Mesenchymal stem cell (in vitro differentiated cells and primary cell): ENCODE data around the gene ADPRHL1.

Experiments
- DNase-seq: peaks from one replicate; pipeline ENCODE4 v3.0.0-alpha.2; 2013
- H2AFZ ChIP-seq: one replicate; pipeline ENCODE4 v1.6.1; 2013; ENCODE audit warnings: low read depth, mild to moderate bottlenecking, control low read depth, inconsistent platforms, low read length, moderate library complexity
- H2AK5ac ChIP-seq: 2 replicates; pipeline ENCODE4 v1.6.1; 2013; ENCODE audit warnings: low read length, moderate library complexity, mild to moderate bottlenecking, inconsistent platforms; ENCODE audit not compliant: severe bottlenecking
- H2BK120ac ChIP-seq: one replicate; pipeline ENCODE4 v1.6.1; 2013; ENCODE audit warnings: low read depth, mild to moderate bottlenecking, inconsistent platforms, low read length, moderate library complexity
- H2BK12ac ChIP-seq, 2 experiments: one replicate each; pipeline ENCODE4 v1.6.1; 2013; ENCODE audit warnings: inconsistent platforms in 2 of 2, low read length in 2 of 2, mild to moderate bottlenecking in 2 of 2, moderate library complexity in 2 of 2, control low read depth in 1 of 2
- H2BK15ac ChIP-seq: one replicate; pipeline ENCODE4 v1.6.1; 2013; ENCODE audit warnings: mild to moderate bottlenecking, low read depth, inconsistent platforms; ENCODE audit not compliant: poor library complexity, severe bottlenecking
- H2BK5ac ChIP-seq: 2 replicates; pipeline ENCODE4 v1.6.1; 2013; ENCODE audit warnings: low read depth, mild to moderate bottlenecking, low read length, control low read depth, inconsistent platforms; ENCODE audit not compliant: poor library complexity, severe bottlenecking
- H3K14ac ChIP-seq, 2 experiments: one replicate each; pipeline ENCODE4 v1.6.1; 2013; ENCODE audit warnings: inconsistent platforms in 2 of 2, low read length in 2 of 2, control low read depth in 1 of 2, mild to moderate bottlenecking in 1 of 2, moderate library complexity in 1 of 2
- H3K18ac ChIP-seq, 2 experiments: one replicate each; pipeline ENCODE4 v1.6.1; 2013; ENCODE audit warnings: inconsistent platforms in 2 of 2, low read length in 2 of 2, control low read depth in 1 of 2, low read depth in 1 of 2, mild to moderate bottlenecking in 1 of 2
- H3K23ac ChIP-seq, 2 experiments: one replicate each; pipeline ENCODE4 v1.6.1; 2013; ENCODE audit warnings: inconsistent platforms in 2 of 2, low read length in 2 of 2, mild to moderate bottlenecking in 2 of 2, moderate library complexity in 2 of 2, control low read depth in 1 of 2
- H3K27ac ChIP-seq: 2 replicates; pipeline ENCODE4 v1.5.1; 2013; ENCODE audit warnings: mild to moderate bottlenecking, moderate library complexity, low read length, control low read depth, inconsistent platforms; ENCODE audit not compliant: poor library complexity, severe bottlenecking
- H3K27me3 ChIP-seq, 2 experiments: 2 replicates each; pipeline versions ENCODE4 v1.6.1 to v1.7.0; 2013; ENCODE audit warnings: low read length in 2 of 2, mild to moderate bottlenecking in 2 of 2, moderate library complexity in 2 of 2, control low read depth in 1 of 2, inconsistent platforms in 1 of 2; ENCODE audit not compliant: control insufficient read depth in 1 of 2, insufficient read depth in 1 of 2
- H3K36me3 ChIP-seq, 2 experiments: 2 replicates each; pipeline versions ENCODE4 v1.6.1 to v1.7.0; 2013; ENCODE audit warnings: low read length in 2 of 2, control low read depth in 1 of 2, inconsistent platforms in 1 of 2, low read depth in 1 of 2, mild to moderate bottlenecking in 1 of 2; ENCODE audit not compliant: insufficient read depth in 2 of 2, control insufficient read depth in 1 of 2
- H3K4ac ChIP-seq, 2 experiments: one replicate each; pipeline ENCODE4 v1.6.1; 2013; ENCODE audit warnings: inconsistent platforms in 2 of 2, low read length in 2 of 2, mild to moderate bottlenecking in 2 of 2, moderate library complexity in 2 of 2, control low read depth in 1 of 2, low read depth in 1 of 2
- H3K4me1 ChIP-seq: 2 replicates; pipeline ENCODE4 v1.6.1; 2013; ENCODE audit warnings: low read depth, low read length, control low read depth; ENCODE audit not compliant: control insufficient read depth, insufficient read depth
- H3K4me2 ChIP-seq: 2 replicates; pipeline ENCODE4 v1.6.1; 2013; ENCODE audit warnings: low read length, mild to moderate bottlenecking, inconsistent platforms; ENCODE audit not compliant: poor library complexity, severe bottlenecking
- H3K4me3 ChIP-seq, 2 experiments: 2 replicates each; pipeline versions ENCODE4 v1.5.1 to v1.7.0; 2013; ENCODE audit warnings: low read length in 2 of 2, mild to moderate bottlenecking in 2 of 2, control low read depth in 1 of 2, low read depth in 1 of 2; ENCODE audit not compliant: insufficient read depth in 1 of 2
- H3K79me1 ChIP-seq: replicated peaks from 2 replicates; pipeline ENCODE4 v1.6.1; 2013; ENCODE audit warnings: mild to moderate bottlenecking, control low read depth, low read length, inconsistent platforms; ENCODE audit not compliant: poor library complexity, severe bottlenecking
- H3K9ac ChIP-seq: 2 replicates; pipeline ENCODE4 v1.7.0; 2013; ENCODE audit warnings: mild to moderate bottlenecking, low read length, moderate library complexity
- H3K9me3 ChIP-seq: 2 replicates; pipeline ENCODE4 v1.7.0; 2013; ENCODE audit warnings: mild to moderate bottlenecking, low read length; ENCODE audit not compliant: control insufficient read depth
- H4K8ac ChIP-seq: one replicate; pipeline ENCODE4 v1.6.1; 2013; ENCODE audit warnings: inconsistent platforms, mild to moderate bottlenecking, low read length, moderate library complexity
- H4K91ac ChIP-seq: one replicate; pipeline ENCODE4 v1.6.1; 2013; ENCODE audit warnings: mild to moderate bottlenecking, low read length, inconsistent platforms
- WGBS: methylation state at CpG from one replicate; pipeline ENCODE4 v1.1.7; 2013; ENCODE audit warnings: mixed read lengths; 5-methylcytosine and 5-hydroxymethylcytosine counted together

The ADPRHL1 gene

DNA sequence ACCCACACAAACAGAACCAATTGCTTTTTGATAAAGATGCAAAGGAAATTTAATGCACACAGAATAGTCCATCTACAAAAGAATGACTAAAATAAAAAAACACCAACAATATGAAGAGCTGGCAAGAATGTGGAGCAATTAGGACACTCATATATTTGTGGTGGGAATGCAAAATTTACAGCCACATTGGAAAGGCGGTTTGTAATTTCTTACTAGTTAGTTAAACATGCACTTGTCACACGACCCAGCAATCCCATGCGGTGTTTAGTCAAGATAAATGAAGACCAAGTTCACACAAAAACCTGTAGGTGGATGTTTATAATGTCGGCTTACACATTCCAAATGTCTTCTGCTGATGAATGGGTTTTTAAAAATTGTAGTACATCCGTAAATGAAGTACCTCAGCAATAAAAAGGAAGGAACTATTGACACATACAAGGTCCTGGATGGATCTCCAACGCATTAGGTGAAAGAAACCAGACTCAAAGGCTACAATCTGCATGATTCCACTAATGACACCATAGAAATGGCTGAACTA is 94.6 kb downstream of the ADPRHL1 start:
- no peak overlapping the region for H2AK5ac ChIP-seq
- no peak overlapping the region for H2AFZ ChIP-seq
- peaks cover 13% of the 10 kb centered on the region for H3K4me1 ChIP-seq
- no peaks in the 10 kb centered on the region for H3K9me3 ChIP-seq
- peaks cover 0 to 22% of the 10 kb centered on the region in 2 experiments for H3K27me3 ChIP-seq
- no peak overlapping the region for H3K4ac ChIP-seq
- H3K4me2 ChIP-seq: no peak overlapping the region
- H2BK120ac ChIP-seq: no peak overlapping the region
- WGBS: 84% methylated on average over 5 of the region's 6 CpGs
- no peak for DNase-seq
- H2BK15ac ChIP-seq: no peak overlapping the region
- no peaks in the 10 kb centered on the region for H3K36me3 ChIP-seq
- no peak overlapping the region for H2BK12ac ChIP-seq
- H3K79me1 ChIP-seq: no peaks in the 10 kb centered on the region
- H4K91ac ChIP-seq: no peak overlapping the region
- H3K9ac ChIP-seq: no peak overlapping the region
- H3K14ac ChIP-seq: no peak overlapping the region
- no peak overlapping the region for H3K18ac ChIP-seq
- H3K23ac ChIP-seq: no peak overlapping the region
- H4K8ac ChIP-seq: no peak overlapping the region
- no peak overlapping the region for H2BK5ac ChIP-seq
- no peak overlapping the region for H3K27ac ChIP-seq
- no peak overlapping the region for H3K4me3 ChIP-seq

DNA sequence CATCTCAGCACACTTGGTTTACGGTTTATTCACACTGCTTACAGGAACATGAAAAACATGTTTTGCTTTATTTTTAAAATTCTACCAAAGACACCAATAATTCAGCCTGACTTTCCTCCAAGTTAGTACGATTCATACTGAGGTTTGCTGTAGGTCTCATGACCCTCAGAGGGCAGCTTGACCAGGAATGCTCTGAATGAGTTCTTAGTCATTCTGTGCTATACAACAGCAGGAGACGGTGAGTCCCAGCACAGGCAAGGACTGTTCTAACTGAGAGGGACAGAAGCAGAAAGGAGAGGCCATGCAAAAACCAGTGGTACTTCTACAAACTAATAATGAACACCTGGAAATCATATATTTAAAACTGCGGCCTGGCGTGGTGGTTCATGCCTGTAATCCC is 95.8 kb downstream of the ADPRHL1 start:
- Histone ChIP-seq H2BK120ac (no peak overlapping the region), H3K27me3 (peaks cover 0 to 12% of the 10 kb centered on the region in 2 experiments), H3K27ac (no peak overlapping the region), H3K4ac (no peak overlapping the region), H3K9ac (peak overlapping the region; percentile 27), H3K18ac (no peak overlapping the region), H2BK15ac (no peak overlapping the region), H4K8ac (no peak overlapping the region), H2BK12ac (no peak overlapping the region), H3K9me3 (no peaks in the 10 kb centered on the region), H3K14ac (no peak overlapping the region), H2BK5ac (no peak overlapping the region), H3K79me1 (no peaks in the 10 kb centered on the region), H3K4me1 (peaks cover 6% of the 10 kb centered on the region), H4K91ac (no peak overlapping the region), H3K23ac (no peak overlapping the region), H3K4me3 (no peak overlapping the region), H3K36me3 (no peaks in the 10 kb centered on the region), H2AK5ac (no peak overlapping the region), H2AFZ (no peak overlapping the region), H3K4me2 (no peak overlapping the region)
- peak; percentile 39 for DNase-seq
- WGBS: 79% methylated on average over 5 of the region's 5 CpGs

DNA sequence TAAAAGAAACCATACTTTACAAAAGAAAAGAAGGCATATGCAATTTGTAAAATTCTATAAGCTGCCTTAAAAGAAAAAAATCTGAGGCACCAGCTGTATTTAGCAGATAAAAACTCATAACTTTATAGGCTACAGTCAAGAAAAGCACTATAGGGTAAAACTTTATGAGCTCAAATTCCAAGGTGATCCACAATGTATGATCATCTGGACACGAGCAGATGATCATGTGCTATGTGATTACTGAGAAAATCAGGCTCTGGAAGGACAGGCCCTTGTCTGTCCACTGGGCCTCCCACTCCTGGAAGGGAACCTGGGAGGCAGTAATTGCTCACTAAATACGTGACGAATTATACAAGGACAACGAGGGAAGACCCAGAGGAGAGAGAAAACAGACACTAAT is 96.7 kb downstream of the ADPRHL1 start:
- Histone ChIP-seq H3K4me3 (no peak overlapping the region), H3K4ac (no peak overlapping the region), H3K23ac (no peak overlapping the region), H4K91ac (no peak overlapping the region), H2BK15ac (no peak overlapping the region), H2AFZ (no peak overlapping the region), H2BK5ac (no peak overlapping the region), H3K14ac (no peak overlapping the region), H4K8ac (no peak overlapping the region), H3K79me1 (no peaks in the 10 kb centered on the region), H3K9me3 (no peaks in the 10 kb centered on the region), H3K9ac (no peak overlapping the region), H2AK5ac (no peak overlapping the region), H2BK12ac (no peak overlapping the region), H3K18ac (no peak overlapping the region), H2BK120ac (no peak overlapping the region), H3K4me2 (no peak overlapping the region), H3K27me3 (peaks cover 0 to 8% of the 10 kb centered on the region in 2 experiments), H3K27ac (no peak overlapping the region), H3K4me1 (peaks cover 6% of the 10 kb centered on the region), H3K36me3 (no peaks in the 10 kb centered on the region)
- 53% methylated on average over 4 of the region's 4 CpGs for WGBS
- DNase-seq: no peak

DNA sequence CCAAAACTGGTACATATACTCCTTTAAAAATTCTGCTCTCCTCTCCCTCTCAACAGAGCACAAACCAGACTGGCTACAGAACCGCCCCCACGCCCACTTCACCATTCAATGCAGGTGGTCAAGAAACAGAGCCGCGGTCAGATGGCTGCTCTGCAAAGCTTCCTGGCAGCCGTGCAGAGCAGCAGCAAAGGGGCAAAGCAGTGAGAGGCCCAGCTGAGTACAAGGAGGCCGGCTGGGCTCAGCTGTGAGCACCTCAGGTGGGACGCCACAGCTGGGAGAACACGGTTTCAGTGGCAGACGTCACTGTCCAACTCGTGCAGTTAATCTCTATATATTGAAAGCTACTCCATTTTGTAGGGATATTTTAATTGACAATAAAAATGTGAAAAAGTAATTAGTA is 97.7 kb downstream of the ADPRHL1 start:
- Histone ChIP-seq H3K36me3 (peaks cover 0 to 2% of the 10 kb centered on the region in 2 experiments), H3K4me1 (peaks cover 6% of the 10 kb centered on the region), H3K27me3 (peaks cover 0 to 4% of the 10 kb centered on the region in 2 experiments), H2BK120ac (no peak overlapping the region), H3K79me1 (no peaks in the 10 kb centered on the region), H2BK12ac (no peak overlapping the region), H2BK5ac (no peak overlapping the region), H2AFZ (no peak overlapping the region), H3K9me3 (no peaks in the 10 kb centered on the region), H3K4me2 (no peak overlapping the region), H3K4me3 (no peak overlapping the region), H3K4ac (no peak overlapping the region), H3K9ac (no peak overlapping the region), H3K23ac (no peak overlapping the region), H4K8ac (no peak overlapping the region), H3K27ac (no peak overlapping the region), H2BK15ac (no peak overlapping the region), H3K14ac (no peak overlapping the region), H2AK5ac (no peak overlapping the region), H3K18ac (no peak overlapping the region), H4K91ac (no peak overlapping the region)
- WGBS: 91% methylated on average over 6 of the region's 10 CpGs
- DNase-seq: no peak
